HepG2 (cell line): ENCODE results near the gene B3GNT9. TPM values are rescaled to one million over a fixed set of nuclear protein-coding genes. Genes with fewer than 3 reads are reported as not detected.

ENCODE experiments used
- BCL6 ChIP-seq: IDR thresholded peaks from 2 replicates; pipeline ENCODE4 v1.6.1; 2016; ENCODE audit warnings: missing genetic modification reagents, missing compliant biosample characterization
- E2F5 ChIP-seq: sonication (generic); formaldehyde crosslinking; conservative IDR thresholded peaks from 2 replicates; pipeline ENCODE4 v1.4.0; 2020; ENCODE audit warnings: missing genetic modification reagents
- GLI4 ChIP-seq: sonication (generic); formaldehyde crosslinking; IDR thresholded peaks from 2 replicates; pipeline ENCODE4 v1.5.1; 2020; ENCODE audit warnings: missing genetic modification reagents, mild to moderate bottlenecking, moderate library complexity, borderline replicate concordance
- HCFC1 ChIP-seq: fragments of 150-350 bp; IDR thresholded peaks from 2 replicates; pipeline ENCODE4 v1.6.1; 2014; ENCODE audit warnings: low read depth, low read length
- MBNL3 ChIP-seq: fragments of 250-450 bp; sonication (Bioruptor Pico); conservative IDR thresholded peaks from 2 replicates; pipeline ENCODE4 v1.8.0; 2022; ENCODE audit warnings: mild to moderate bottlenecking, inconsistent platforms
- ZBTB44 ChIP-seq: sonication (generic); formaldehyde crosslinking; IDR thresholded peaks from 2 replicates; pipeline ENCODE4 v1.4.0; 2020; ENCODE audit warnings: missing genetic modification reagents
- ZNF570 ChIP-seq: sonication (generic); formaldehyde crosslinking; IDR thresholded peaks from 2 replicates; pipeline ENCODE4 v1.4.0; 2020; ENCODE audit warnings: mild to moderate bottlenecking, missing genetic modification reagents, borderline replicate concordance
- ZNF704 ChIP-seq: sonication (generic); formaldehyde crosslinking; IDR thresholded peaks from 2 replicates; pipeline ENCODE4 v1.8.1; 2023; ENCODE audit warnings: mild to moderate bottlenecking, inconsistent platforms, moderate library complexity, missing genetic modification reagents, borderline replicate concordance
- ZNF775 ChIP-seq: sonication (generic); formaldehyde crosslinking; IDR thresholded peaks from 2 replicates; pipeline ENCODE4 v1.4.0; 2020; ENCODE audit warnings: missing genetic modification reagents, mild to moderate bottlenecking, moderate library complexity, borderline replicate concordance
- ZNF816 ChIP-seq: sonication (generic); formaldehyde crosslinking; IDR thresholded peaks from 2 replicates; pipeline ENCODE4 v1.8.0; 2022; ENCODE audit warnings: missing genetic modification reagents, mild to moderate bottlenecking, borderline replicate concordance
- polyA plus RNA-seq, 8 experiments: library from polyadenylated mRNA; depleted of rRNA in 3 of 8; stranded (reverse) in 7 of 8; unstranded in 1 of 8; fragments of >200 nt; fragmentation: Illumina TruSeq in 4 of 8; extraction: Trizol in 4 of 8; gene quantifications; 2 replicates each; pipeline versions ENCODE4 v1.2.1 to v1.2.3, GENCODE V29; 2011 to 2016; ENCODE audit warnings: low read depth in 4 of 8, missing spikeins in 1 of 8, mixed read lengths in 1 of 8; ENCODE audit not compliant: insufficient read depth in 1 of 8
- total RNA-seq, 5 experiments: library from RNA; depleted of rRNA; stranded (reverse); fragments of >200 nt; fragmentation: Illumina TruSeq; extraction: Trizol; gene quantifications; 2 replicates each; pipeline ENCODE4 v1.2.3, GENCODE V29; 2016; ENCODE audit warnings: low read depth in 1 of 5
- TF ChIP-seq, protein P1 (sequence below): sonication (generic); formaldehyde crosslinking; IDR thresholded peaks from 2 replicates; pipeline ENCODE4 v1.8.1; 2023; ENCODE audit warnings: missing genetic modification reagents, inconsistent platforms, borderline replicate concordance
- TF ChIP-seq, protein P2 (sequence below): IDR thresholded peaks from 2 replicates; pipeline ENCODE4 v1.6.1; 2016
- TF ChIP-seq, protein P3 (sequence below): sonication (generic); formaldehyde crosslinking; IDR thresholded peaks from 2 replicates; pipeline ENCODE4 v1.5.0; 2020; ENCODE audit warnings: missing genetic modification reagents, mild to moderate bottlenecking, borderline replicate concordance
- TF ChIP-seq, protein P4 (sequence below): sonication (generic); formaldehyde crosslinking; IDR thresholded peaks from 2 replicates; pipeline ENCODE4 v1.4.0; 2020; ENCODE audit warnings: mild to moderate bottlenecking, missing genetic modification reagents, borderline replicate concordance

The B3GNT9 gene
- total and polyA plus RNA-seq, 2 of the 13 experiments (the other 11 are each of a cell fraction or from before 2014, with no cell fraction given): 1.5 to 3.1 TPM

DNA sequence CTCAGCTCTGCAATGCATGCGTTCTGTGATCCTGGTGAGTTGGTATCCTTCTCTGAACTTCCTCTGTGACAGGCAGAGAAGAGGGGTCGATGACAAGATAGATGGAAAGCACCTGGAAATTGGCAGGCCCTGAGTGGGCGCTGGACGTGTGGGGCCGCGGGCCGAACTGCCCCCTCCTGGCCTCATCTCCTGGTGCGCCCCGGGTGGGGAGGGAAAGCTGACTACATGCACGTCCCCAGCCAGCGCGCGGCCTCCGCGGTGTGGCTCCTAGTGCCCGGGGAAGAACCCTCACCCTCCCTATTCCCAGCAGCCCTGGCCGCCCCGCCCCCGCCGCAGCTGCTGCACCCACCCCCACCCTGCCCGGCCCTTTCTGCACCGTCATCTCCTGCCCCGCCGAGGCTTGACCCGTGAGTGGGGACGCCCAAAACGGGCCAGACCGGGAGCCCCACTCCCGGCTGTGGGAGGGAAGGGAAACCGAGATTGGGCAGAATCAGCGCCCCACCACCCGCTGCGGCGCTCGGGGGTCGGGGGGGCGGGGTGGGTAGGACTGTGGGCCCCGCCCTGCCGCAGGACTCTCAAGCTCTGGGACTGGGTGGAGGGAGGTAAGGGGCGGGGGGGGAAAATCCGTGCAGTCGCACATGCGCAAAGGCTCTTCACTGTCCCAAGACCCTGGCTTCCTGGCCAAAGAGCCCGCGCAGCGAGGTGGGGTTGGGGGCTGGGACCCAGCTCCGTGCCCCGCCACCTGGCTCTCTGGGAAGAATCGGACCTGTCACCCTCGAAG lies 19.6 kb upstream of the B3GNT9 start, which contains the start of gene NOL3 (continued):
- peak; percentile 59; the same call in 1 of the 2 replicates for TF ChIP-seq ZBTB44 (CRISPR knock-in tag)
- no peak for TF ChIP-seq ZNF570 (CRISPR knock-in tag)
- TF ChIP-seq E2F5 (CRISPR knock-in tag): no peak
- TF ChIP-seq, protein P1, sequence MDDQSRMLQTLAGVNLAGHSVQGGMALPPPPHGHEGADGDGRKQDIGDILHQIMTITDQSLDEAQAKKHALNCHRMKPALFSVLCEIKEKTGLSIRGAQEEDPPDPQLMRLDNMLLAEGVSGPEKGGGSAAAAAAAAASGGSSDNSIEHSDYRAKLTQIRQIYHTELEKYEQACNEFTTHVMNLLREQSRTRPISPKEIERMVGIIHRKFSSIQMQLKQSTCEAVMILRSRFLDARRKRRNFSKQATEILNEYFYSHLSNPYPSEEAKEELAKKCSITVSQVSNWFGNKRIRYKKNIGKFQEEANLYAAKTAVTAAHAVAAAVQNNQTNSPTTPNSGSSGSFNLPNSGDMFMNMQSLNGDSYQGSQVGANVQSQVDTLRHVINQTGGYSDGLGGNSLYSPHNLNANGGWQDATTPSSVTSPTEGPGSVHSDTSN (CRISPR knock-in tag): no peak
- TF ChIP-seq, protein P2, sequence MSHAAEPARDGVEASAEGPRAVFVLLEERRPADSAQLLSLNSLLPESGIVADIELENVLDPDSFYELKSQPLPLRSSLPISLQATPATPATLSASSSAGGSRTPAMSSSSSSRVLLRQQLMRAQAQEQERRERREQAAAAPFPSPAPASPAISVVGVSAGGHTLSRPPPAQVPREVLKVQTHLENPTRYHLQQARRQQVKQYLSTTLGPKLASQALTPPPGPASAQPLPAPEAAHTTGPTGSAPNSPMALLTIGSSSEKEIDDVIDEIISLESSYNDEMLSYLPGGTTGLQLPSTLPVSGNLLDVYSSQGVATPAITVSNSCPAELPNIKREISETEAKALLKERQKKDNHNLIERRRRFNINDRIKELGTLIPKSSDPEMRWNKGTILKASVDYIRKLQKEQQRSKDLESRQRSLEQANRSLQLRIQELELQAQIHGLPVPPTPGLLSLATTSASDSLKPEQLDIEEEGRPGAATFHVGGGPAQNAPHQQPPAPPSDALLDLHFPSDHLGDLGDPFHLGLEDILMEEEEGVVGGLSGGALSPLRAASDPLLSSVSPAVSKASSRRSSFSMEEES (CRISPR knock-in tag): 0 out of 2 replicates have a peak, but pooled peaks have one; percentile 38
- TF ChIP-seq, protein P3, sequence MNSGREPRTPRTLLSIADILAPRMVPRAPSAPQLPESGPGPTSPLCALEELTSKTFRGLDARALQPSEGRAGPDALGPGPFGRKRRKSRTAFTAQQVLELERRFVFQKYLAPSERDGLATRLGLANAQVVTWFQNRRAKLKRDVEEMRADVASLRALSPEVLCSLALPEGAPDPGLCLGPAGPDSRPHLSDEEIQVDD (CRISPR knock-in tag): 0 out of 2 replicates have a peak, but pooled peaks have one; percentile 33
- TF ChIP-seq ZNF704 (CRISPR knock-in tag): no peak
- TF ChIP-seq HCFC1: no peak
- no peak for TF ChIP-seq GLI4 (CRISPR knock-in tag)
- TF ChIP-seq, protein P4, sequence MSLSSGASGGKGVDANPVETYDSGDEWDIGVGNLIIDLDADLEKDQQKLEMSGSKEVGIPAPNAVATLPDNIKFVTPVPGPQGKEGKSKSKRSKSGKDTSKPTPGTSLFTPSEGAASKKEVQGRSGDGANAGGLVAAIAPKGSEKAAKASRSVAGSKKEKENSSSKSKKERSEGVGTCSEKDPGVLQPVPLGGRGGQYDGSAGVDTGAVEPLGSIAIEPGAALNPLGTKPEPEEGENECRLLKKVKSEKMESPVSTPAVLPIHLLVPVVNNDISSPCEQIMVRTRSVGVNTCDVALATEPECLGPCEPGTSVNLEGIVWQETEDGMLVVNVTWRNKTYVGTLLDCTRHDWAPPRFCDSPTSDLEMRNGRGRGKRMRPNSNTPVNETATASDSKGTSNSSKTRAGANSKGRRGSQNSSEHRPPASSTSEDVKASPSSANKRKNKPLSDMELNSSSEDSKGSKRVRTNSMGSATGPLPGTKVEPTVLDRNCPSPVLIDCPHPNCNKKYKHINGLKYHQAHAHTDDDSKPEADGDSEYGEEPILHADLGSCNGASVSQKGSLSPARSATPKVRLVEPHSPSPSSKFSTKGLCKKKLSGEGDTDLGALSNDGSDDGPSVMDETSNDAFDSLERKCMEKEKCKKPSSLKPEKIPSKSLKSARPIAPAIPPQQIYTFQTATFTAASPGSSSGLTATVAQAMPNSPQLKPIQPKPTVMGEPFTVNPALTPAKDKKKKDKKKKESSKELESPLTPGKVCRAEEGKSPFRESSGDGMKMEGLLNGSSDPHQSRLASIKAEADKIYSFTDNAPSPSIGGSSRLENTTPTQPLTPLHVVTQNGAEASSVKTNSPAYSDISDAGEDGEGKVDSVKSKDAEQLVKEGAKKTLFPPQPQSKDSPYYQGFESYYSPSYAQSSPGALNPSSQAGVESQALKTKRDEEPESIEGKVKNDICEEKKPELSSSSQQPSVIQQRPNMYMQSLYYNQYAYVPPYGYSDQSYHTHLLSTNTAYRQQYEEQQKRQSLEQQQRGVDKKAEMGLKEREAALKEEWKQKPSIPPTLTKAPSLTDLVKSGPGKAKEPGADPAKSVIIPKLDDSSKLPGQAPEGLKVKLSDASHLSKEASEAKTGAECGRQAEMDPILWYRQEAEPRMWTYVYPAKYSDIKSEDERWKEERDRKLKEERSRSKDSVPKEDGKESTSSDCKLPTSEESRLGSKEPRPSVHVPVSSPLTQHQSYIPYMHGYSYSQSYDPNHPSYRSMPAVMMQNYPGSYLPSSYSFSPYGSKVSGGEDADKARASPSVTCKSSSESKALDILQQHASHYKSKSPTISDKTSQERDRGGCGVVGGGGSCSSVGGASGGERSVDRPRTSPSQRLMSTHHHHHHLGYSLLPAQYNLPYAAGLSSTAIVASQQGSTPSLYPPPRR: no peak; the same call in none of the 2 replicates
- no peak for TF ChIP-seq MBNL3 (CRISPR knock-in tag)
- 0 out of 2 replicates have a peak, but pooled peaks have one; percentile 1 for TF ChIP-seq BCL6 (CRISPR knock-in tag)
- TF ChIP-seq ZNF816: 0 out of 2 replicates have a peak, but pooled peaks have one; percentile 41
- no peak; the same call in 1 of the 2 replicates for TF ChIP-seq ZNF775 (CRISPR knock-in tag)
